Activated CD8-positive, alpha-beta memory T cell treated with anti-CD3 and anti-CD28 coated beads for 24 hours (primary cell): ENCODE data around the gene GALNT9.

Source experiments
- DNase-seq: peaks from one replicate; pipeline ENCODE4 v3.0.0-alpha.2; 2020

GALNT9 gene

GRCh38 chr12:132194556-132194955 is 134.8 kb downstream of the GALNT9 start:
- DNase-seq: no peak

GRCh38 chr12:132194056-132194455 is 135.3 kb downstream of the GALNT9 start:
- no peak for DNase-seq

GRCh38 chr12:132191715-132192553 is 137.5 kb downstream of the GALNT9 start:
- DNase-seq: no peak

- DNase-seq: no peak
These were observed 138.4 kb downstream of the GALNT9 start for GRCh38 chr12:132190834-132191500.

GRCh38 chr12:132190012-132190755 is 139.2 kb downstream of the GALNT9 start:
- no peak for DNase-seq

- DNase-seq: peak; percentile 95
These were observed 139.9 kb downstream of the GALNT9 start for GRCh38 chr12:132189378-132190011.

GRCh38 chr12:132188916-132189325 is 140.5 kb downstream of the GALNT9 start:
- no peak for DNase-seq

- no peak for DNase-seq
These were observed 140.9 kb downstream of the GALNT9 start for GRCh38 chr12:132188451-132188901.

GRCh38 chr12:132187646-132188450 is 141.5 kb downstream of the GALNT9 start:
- DNase-seq: no peak

- DNase-seq: peak; percentile 72
These were observed 142.3 kb downstream of the GALNT9 start for GRCh38 chr12:132186857-132187620.

GRCh38 chr12:132186208-132186856 is 143.1 kb downstream of the GALNT9 start:
- DNase-seq: no peak

- DNase-seq: no peak
These were observed 143.7 kb downstream of the GALNT9 start for GRCh38 chr12:132185705-132186104.

- no peak for DNase-seq
These were observed 146.6 kb downstream of the GALNT9 start for GRCh38 chr12:132182711-132183365.

GRCh38 chr12:132182206-132182710 is 147.1 kb downstream of the GALNT9 start:
- no peak for DNase-seq

- no peak for DNase-seq
These were observed 147.7 kb downstream of the GALNT9 start for GRCh38 chr12:132181570-132182200.

GRCh38 chr12:132180648-132181546 is 148.5 kb downstream of the GALNT9 start:
- DNase-seq: no peak

- no peak for DNase-seq
These were observed 149.7 kb downstream of the GALNT9 start for GRCh38 chr12:132179431-132180362.
